ENCODE results near the gene TMEM52. TPM values are rescaled to one million over a fixed set of nuclear protein-coding genes. Genes with fewer than 3 reads are reported as not detected.

The TMEM52 gene
- total RNA-seq (ENCODE audit: low replicate concordance), result 1.8 and 3.9 TPM in 2 replicates
- long read RNA-seq, result 0 reads

GRCh38 chr1:1918901-1919303 lies at the start of gene TMEM52:
Gene TMEM52, minus strand, starts transcription at chr1:1919279. Its CDS starts 14 bp downstream, at chr1:1919265.
- H3K4me1 Mint-ChIP-seq (ENCODE audit: unreplicated experiment), result peaks cover under 1% of the 10 kb centered on the region
- DNase-seq (ENCODE audit: extremely low spot score, unreplicated experiment), result no peak
- peak within 1 kb of the TSS; percentile 75 for H3K4me3 Mint-ChIP-seq
- H3K36me3 Mint-ChIP-seq, result no peaks in the 10 kb centered on the region
- H3K27me3 Mint-ChIP-seq, result peaks cover 6% of the 10 kb centered on the region
- H3K27ac Mint-ChIP-seq, result no peak within 1 kb of the TSS
- TF ChIP-seq CTCF (conservative IDR thresholded peaks at IDR 0.05), result peak; percentile 31
- H3K9me3 Mint-ChIP-seq, result no peaks in the 10 kb centered on the region

- Mint-ChIP-seq H3K9me3 (no peaks in the 10 kb centered on the region), H3K27me3 (peaks cover 3% of the 10 kb centered on the region), H3K4me1 (ENCODE audit: unreplicated experiment) (no peaks in the 10 kb centered on the region), H3K36me3 (no peaks in the 10 kb centered on the region), H3K27ac (no peak overlapping the region), H3K4me3 (no peak overlapping the region)
- no peak for DNase-seq (ENCODE audit: extremely low spot score, unreplicated experiment)
- TF ChIP-seq CTCF (conservative IDR thresholded peaks at IDR 0.05), result no peak
Measured at GRCh38 chr1:1967879-1968278, 48.8 kb upstream of the TMEM52 start.

- TF ChIP-seq CTCF (conservative IDR thresholded peaks at IDR 0.05), result no peak
- Mint-ChIP-seq H3K27ac (no peak overlapping the region), H3K27me3 (peaks cover 6% of the 10 kb centered on the region), H3K4me1 (ENCODE audit: unreplicated experiment) (no peaks in the 10 kb centered on the region), H3K9me3 (no peaks in the 10 kb centered on the region), H3K36me3 (no peaks in the 10 kb centered on the region), H3K4me3 (no peak overlapping the region)
- DNase-seq (ENCODE audit: extremely low spot score, unreplicated experiment), result no peak
Measured at GRCh38 chr1:1967151-1967550, 48.1 kb upstream of the TMEM52 start.

- peaks cover 9% of the 10 kb centered on the region for H3K27me3 Mint-ChIP-seq
- H3K9me3 Mint-ChIP-seq, result no peaks in the 10 kb centered on the region
- H3K36me3 Mint-ChIP-seq, result no peaks in the 10 kb centered on the region
- TF ChIP-seq CTCF (conservative IDR thresholded peaks at IDR 0.05), result no peak
- peaks cover 5% of the 10 kb centered on the region for H3K4me1 Mint-ChIP-seq (ENCODE audit: unreplicated experiment)
- no peak overlapping the region for H3K27ac Mint-ChIP-seq
- no peak for DNase-seq (ENCODE audit: extremely low spot score, unreplicated experiment)
- H3K4me3 Mint-ChIP-seq, result no peak overlapping the region
Measured at GRCh38 chr1:1966071-1966740, 47.1 kb upstream of the TMEM52 start.

DNA sequence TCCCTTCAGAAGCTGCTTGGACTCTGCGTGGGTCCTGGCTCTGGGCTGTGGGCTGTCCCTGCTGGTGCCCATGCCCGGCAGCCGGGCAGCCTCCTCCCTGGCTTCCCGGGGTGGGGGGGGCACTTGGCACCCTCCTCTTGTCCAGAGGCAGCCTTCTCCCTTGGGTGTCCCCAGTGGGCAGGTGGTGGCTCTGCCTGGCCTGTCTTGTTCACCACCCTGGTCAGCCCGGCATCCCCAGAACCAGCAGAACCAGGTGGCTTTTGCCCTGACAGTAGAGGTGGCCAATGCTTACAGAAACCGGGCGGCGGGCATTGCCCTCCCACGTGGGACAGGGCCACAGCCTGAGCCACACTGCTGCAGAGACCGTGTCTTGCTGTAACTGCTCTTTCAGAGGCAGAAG lies 46.5 kb upstream of the TMEM52 start:
- Mint-ChIP-seq H3K36me3 (no peaks in the 10 kb centered on the region), H3K27me3 (peaks cover 13% of the 10 kb centered on the region), H3K9me3 (no peaks in the 10 kb centered on the region), H3K4me3 (no peak overlapping the region), H3K27ac (no peak overlapping the region), H3K4me1 (ENCODE audit: unreplicated experiment) (peaks cover 9% of the 10 kb centered on the region)
- DNase-seq (ENCODE audit: extremely low spot score, unreplicated experiment), result no peak
- TF ChIP-seq CTCF (conservative IDR thresholded peaks at IDR 0.05), result no peak

Data from type B pancreatic cell (in vitro differentiated cells).